Dermis blood vessel endothelial cell (primary cell): ENCODE results near the gene HDHD5. TPM values are rescaled to one million over a fixed set of nuclear protein-coding genes. Genes with fewer than 3 reads are reported as not detected.

Experiments used
- DNase-seq: peaks from one replicate; pipeline ENCODE4 v3.0.0; 2010
- total RNA-seq: library from RNA; depleted of rRNA; stranded (reverse); fragments of >200 nt; gene quantifications from 2 replicates; pipeline ENCODE4 v1.2.3, GENCODE V29; 2014

The HDHD5 gene
- total RNA-seq, 1 donor from 2014 or later, result 40.2 TPM

DNA sequence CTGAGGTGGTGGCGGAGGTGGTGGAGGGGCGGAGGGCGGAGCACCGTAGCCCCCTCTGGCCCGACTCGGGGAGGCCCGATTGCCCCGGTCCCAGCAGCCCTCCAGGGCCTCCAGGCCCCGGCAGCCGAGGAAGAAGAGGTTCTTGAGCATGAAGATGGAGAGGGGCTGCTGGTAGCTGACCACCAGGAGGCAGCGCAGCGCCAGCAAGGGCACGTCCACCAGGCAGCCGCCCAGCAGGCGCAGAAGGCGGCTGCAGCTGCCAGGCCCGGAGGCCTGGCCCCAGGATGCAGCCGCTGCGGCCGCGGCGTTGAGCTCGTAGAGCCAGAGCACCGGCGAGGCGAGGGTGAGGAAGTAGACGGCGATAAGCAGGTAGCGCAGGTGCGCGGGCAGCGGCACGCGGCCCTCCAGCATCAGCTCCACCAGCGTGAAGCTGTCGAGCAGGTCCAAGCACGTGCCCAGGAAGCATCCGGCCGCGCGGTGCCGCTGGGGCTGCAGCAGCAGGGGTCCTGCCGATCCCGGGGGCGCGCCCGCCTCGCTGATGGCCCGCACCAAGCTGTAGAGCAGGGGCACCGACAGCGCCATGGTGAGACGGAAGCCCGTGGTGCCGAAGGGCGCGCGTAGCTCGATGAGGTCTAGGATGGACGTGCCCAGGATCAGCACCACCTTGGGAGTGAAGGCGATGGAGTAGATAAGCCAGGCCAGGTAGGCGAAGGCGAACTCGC lies 39.4 kb downstream of the HDHD5 start:
- DNase-seq, result peak; percentile 33

DNA sequence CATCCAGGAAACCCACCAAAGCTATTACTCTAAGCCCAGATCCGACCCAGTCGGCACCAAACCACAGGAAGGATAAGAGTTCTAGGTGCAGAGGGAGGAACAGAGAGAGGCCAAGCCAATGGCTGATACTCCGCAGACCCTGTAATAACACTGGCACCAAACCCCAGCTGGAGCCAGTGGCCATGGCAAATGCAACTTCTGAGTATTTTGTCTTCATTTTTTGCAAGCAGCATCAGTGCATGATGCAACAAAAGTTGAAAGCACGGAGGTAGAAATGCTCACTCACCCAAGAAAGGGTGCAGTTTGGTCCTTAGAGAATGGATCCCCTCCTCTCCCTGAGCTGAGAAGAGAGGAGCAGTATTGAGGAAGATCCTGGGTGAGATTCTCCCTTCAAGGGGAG lies 40.7 kb downstream of the HDHD5 start:
- DNase-seq, result no peak

DNA sequence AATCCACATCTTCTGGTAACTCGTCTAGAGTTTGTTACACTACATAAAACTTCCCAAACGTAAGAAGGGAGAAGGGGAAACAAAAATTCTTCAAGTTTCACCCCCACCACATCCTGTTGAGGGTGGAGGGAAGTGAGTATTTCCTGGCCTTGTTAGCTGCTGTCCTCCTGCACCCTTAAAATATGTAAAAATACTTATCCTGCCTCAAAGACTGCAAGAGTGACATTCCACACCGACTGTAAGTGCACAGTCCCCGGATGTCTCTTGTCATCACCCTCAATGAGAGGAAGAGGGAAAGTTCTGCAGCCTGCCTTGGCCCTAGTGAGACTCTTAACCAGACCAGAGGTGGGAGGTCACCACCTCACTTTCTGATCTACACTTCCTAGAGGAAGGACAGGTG lies 41.2 kb downstream of the HDHD5 start:
- no peak for DNase-seq

- no peak for DNase-seq
Observed at GRCh38 chr22:17117400-17117799, 41.7 kb downstream of the HDHD5 start.

DNA sequence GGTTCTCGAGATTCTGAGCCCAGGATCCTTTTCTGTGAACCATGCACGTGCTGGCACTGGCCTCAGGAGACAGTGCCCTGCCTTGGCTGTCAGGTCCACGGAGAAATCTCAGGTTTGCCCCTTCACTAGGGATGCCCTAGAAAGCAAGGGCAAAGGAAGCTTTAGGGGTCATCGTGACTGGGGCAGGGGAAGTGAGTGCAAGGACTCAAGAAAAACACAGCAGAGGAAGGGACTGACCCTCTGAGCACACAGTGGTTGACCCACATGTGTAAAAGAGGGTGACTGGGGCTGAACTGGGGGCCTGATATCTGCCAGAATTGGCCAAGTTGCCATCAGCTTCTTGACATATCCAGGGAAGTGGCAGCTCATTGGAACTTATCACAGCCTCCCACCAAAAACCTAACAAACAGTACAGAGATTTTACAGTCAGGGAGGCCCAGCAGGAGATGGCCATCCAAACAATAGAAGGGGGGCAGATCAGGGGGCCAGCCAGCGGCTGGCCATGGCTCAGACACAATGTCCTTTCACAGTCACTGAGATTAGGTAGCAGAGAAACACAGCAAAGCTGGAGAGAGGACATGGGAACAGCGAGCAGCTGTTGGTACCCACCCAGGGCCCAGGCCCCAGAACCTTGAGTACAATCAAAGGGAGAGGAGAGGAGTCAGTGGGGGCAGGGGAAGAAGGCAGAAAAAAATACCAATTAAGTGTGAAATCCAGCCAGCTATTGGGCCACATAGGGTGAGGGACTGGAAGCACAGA lies 42.3 kb downstream of the HDHD5 start:
- no peak for DNase-seq

GRCh38 chr22:17115945-17116565 lies 43.0 kb downstream of the HDHD5 start:
- no peak for DNase-seq

- no peak for DNase-seq
Observed at GRCh38 chr22:17115236-17115635, 43.8 kb downstream of the HDHD5 start.

- DNase-seq, result peak; percentile 4
Observed at GRCh38 chr22:17114898-17115235, 44.2 kb downstream of the HDHD5 start.

DNA sequence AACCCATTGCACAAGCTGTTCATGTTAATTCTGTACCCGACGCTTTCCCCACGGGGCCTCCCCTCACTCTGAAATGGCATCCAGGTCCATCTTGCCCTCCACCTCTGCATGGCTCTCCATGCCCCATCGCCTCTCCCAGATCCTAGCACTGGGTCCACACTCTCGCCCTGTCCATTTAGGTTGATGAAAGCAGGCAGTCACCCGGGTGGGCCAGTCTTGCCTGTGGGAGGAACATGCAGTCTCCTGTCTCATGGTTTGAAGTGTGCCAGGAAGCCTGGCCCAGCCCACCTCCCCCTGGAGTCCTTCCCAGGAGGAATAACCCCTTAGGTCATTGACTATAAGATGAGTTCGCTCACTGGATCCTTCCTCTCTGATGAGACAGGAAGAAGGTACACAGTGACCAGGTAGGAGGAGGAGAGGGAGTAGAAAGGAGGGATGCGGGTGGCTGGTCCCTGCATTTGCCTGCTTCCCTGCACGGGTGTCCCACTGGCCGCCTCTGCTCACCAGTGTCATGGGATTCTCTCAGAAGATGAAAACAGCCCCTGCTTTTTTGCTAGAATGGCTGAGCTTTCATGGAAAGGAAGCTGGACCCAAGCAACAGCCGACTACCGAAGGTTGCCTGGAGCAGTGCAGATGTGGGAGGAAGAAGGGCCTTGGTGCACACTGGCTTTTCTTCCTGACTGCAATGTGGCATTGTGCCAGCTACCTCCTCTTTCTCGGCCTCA lies 44.7 kb downstream of the HDHD5 start:
- no peak for DNase-seq

- DNase-seq, result no peak
Observed at GRCh38 chr22:17113600-17113999, 45.5 kb downstream of the HDHD5 start.

GRCh38 chr22:17112491-17113042 lies 46.5 kb downstream of the HDHD5 start:
- DNase-seq, result no peak

GRCh38 chr22:17110791-17111550 lies 48.1 kb downstream of the HDHD5 start:
- DNase-seq, result no peak

GRCh38 chr22:17109976-17110375 lies 49.1 kb downstream of the HDHD5 start:
- no peak for DNase-seq

GRCh38 chr22:17109113-17109865 lies 49.8 kb downstream of the HDHD5 start:
- no peak for DNase-seq

GRCh38 chr22:17108256-17109112 lies 50.6 kb downstream of the HDHD5 start:
- no peak for DNase-seq

- no peak for DNase-seq
Observed at GRCh38 chr22:17107547-17107810, 51.6 kb downstream of the HDHD5 start.

GRCh38 chr22:17106785-17107546 lies 52.1 kb downstream of the HDHD5 start:
- no peak for DNase-seq

GRCh38 chr22:17106161-17106784 lies 52.8 kb downstream of the HDHD5 start:
- DNase-seq, result no peak
